Neural progenitor cell (in vitro differentiated cells): ENCODE measurements around the gene FKBP9. TPM values are rescaled to one million over a fixed set of nuclear protein-coding genes. Genes with fewer than 3 reads are reported as not detected.

Experiments used
- DNase-seq: peaks from one replicate; pipeline ENCODE4 v3.0.0-alpha.2; 2016; ENCODE audit warnings: low spot score
- H2AFZ ChIP-seq: fragments of 200-600 bp; sonication (generic); replicated peaks from 2 replicates; pipeline ENCODE4 v1.6.1; 2016; ENCODE audit warnings: antibody characterized with exemption
- H3F3A ChIP-seq: fragments of 200-600 bp; sonication (generic); 2 replicates; pipeline ENCODE4 v1.6.1; 2016; ENCODE audit warnings: antibody characterized with exemption, low read depth
- H3K27ac ChIP-seq: fragments of 200-600 bp; sonication (generic); 2 replicates; pipeline ENCODE4 v1.5.1; 2016; ENCODE audit warnings: mild to moderate bottlenecking
- H3K27me3 ChIP-seq: fragments of 200-600 bp; sonication (generic); 2 replicates; pipeline ENCODE4 v1.6.1; 2016; ENCODE audit warnings: mild to moderate bottlenecking, moderate library complexity
- H3K36me3 ChIP-seq: fragments of 200-600 bp; sonication (generic); 2 replicates; pipeline ENCODE4 v1.5.1; 2016
- H3K4me1 ChIP-seq: fragments of 200-600 bp; sonication (generic); 2 replicates; pipeline ENCODE4 v1.6.1; 2016; ENCODE audit warnings: mixed run types
- H3K4me2 ChIP-seq: fragments of 200-600 bp; sonication (generic); 2 replicates; pipeline ENCODE4 v1.6.1; 2016
- H3K4me3 ChIP-seq: fragments of 200-600 bp; sonication (generic); 2 replicates; pipeline ENCODE4 v1.5.1; 2016
- H3K79me2 ChIP-seq: fragments of 200-600 bp; sonication (generic); 2 replicates; pipeline ENCODE4 v1.6.1; 2016; ENCODE audit warnings: low read depth
- H3K9ac ChIP-seq: fragments of 200-600 bp; sonication (generic); 2 replicates; pipeline ENCODE4 v1.6.1; 2016
- H3K9me3 ChIP-seq: fragments of 200-600 bp; sonication (generic); 2 replicates; pipeline ENCODE4 v1.5.1; 2016; ENCODE audit warnings: low read depth
- H4K20me1 ChIP-seq: fragments of 200-600 bp; sonication (generic); 2 replicates; pipeline ENCODE4 v1.6.1; 2016; ENCODE audit warnings: low read depth
- H3K27ac Mint-ChIP-seq: 3 replicates; pipeline ENCODE4 v1.8.0; 2021; ENCODE audit warnings: mixed read lengths
- H3K27me3 Mint-ChIP-seq: 2 replicates; pipeline ENCODE4 v1.8.0; 2022; ENCODE audit warnings: low read depth, mild to moderate bottlenecking, inconsistent platforms, moderate library complexity, mixed read lengths; ENCODE audit not compliant: insufficient read depth
- H3K36me3 Mint-ChIP-seq: 3 replicates; pipeline ENCODE4 v1.8.0; 2021; ENCODE audit warnings: mixed read lengths
- H3K4me1 Mint-ChIP-seq: 3 replicates; pipeline ENCODE4 v1.8.0; 2021; ENCODE audit warnings: mixed read lengths
- H3K4me3 Mint-ChIP-seq: 3 replicates; pipeline ENCODE4 v1.8.0; 2021; ENCODE audit warnings: mild to moderate bottlenecking, moderate library complexity, mixed read lengths
- H3K9me3 Mint-ChIP-seq: 3 replicates; pipeline ENCODE4 v1.8.0; 2020; ENCODE audit warnings: mixed read lengths
- CTCF ChIP-seq: fragments of 200-600 bp; sonication (generic); IDR thresholded peaks from 2 replicates; pipeline ENCODE4 v1.5.1; 2017; ENCODE audit warnings: antibody characterized with exemption, mild to moderate bottlenecking
- EZH2 ChIP-seq: fragments of 200-600 bp; sonication (generic); IDR thresholded peaks from 2 replicates; pipeline ENCODE4 v1.6.1; 2017; ENCODE audit warnings: antibody characterized with exemption, mild to moderate bottlenecking, moderate library complexity
- EZH2phosphoT487 ChIP-seq: fragments of 200-600 bp; sonication (generic); IDR thresholded peaks from 2 replicates; pipeline ENCODE4 v1.6.1; 2017; ENCODE audit warnings: antibody characterized with exemption
- small RNA-seq: library from RNA; depleted of rRNA; stranded (forward); fragments of <200 nt; gene quantifications from one replicate; pipeline ENCODE3, GENCODE V24; 2015
- total RNA-seq: library from RNA; depleted of rRNA; stranded (reverse); fragments of >200 nt; gene quantifications from 2 replicates; pipeline ENCODE4 v1.2.3, GENCODE V29; 2015; ENCODE audit warnings: low replicate concordance

Gene FKBP9
- total RNA-seq, 1 donor from 2014 or later: 24.4 TPM

GRCh38 chr7:33053721-33054120 lies 96.5 kb downstream of the FKBP9 start:
- TF ChIP-seq CTCF (no peak), EZH2 (no peak), EZH2phosphoT487 (no peak)
- H3K4me1 Mint-ChIP-seq: peaks cover 3% of the 10 kb centered on the region
- H3K36me3 Mint-ChIP-seq: peaks cover 19% of the 10 kb centered on the region
- H3K4me3 Mint-ChIP-seq: no peak overlapping the region
- H3K27ac Mint-ChIP-seq: no peak overlapping the region
- H3K9ac ChIP-seq: no peak overlapping the region
- no peak for DNase-seq
- H3K36me3 ChIP-seq: no peaks in the 10 kb centered on the region
- H4K20me1 ChIP-seq: peaks cover 49% of the 10 kb centered on the region
- no peak overlapping the region for H2AFZ ChIP-seq
- H3K9me3 ChIP-seq: no peaks in the 10 kb centered on the region
- no peaks in the 10 kb centered on the region for H3K4me1 ChIP-seq
- H3K27me3 ChIP-seq: no peaks in the 10 kb centered on the region
- H3K9me3 Mint-ChIP-seq: peaks cover 6% of the 10 kb centered on the region
- no peak overlapping the region for H3K4me2 ChIP-seq
- peaks cover 3% of the 10 kb centered on the region for H3F3A ChIP-seq
- peaks cover 2% of the 10 kb centered on the region for H3K27me3 Mint-ChIP-seq
- H3K4me3 ChIP-seq: no peak overlapping the region
- H3K79me2 ChIP-seq: peaks cover 99% of the 10 kb centered on the region
- no peak overlapping the region for H3K27ac ChIP-seq

- H3K9ac ChIP-seq: no peak overlapping the region
- H3K4me3 ChIP-seq: no peak overlapping the region
- no peaks in the 10 kb centered on the region for H3K4me1 ChIP-seq
- H3K9me3 ChIP-seq: no peaks in the 10 kb centered on the region
- H3K36me3 ChIP-seq: no peaks in the 10 kb centered on the region
- Mint-ChIP-seq H3K27ac (no peak overlapping the region), H3K4me1 (peaks cover 3% of the 10 kb centered on the region), H3K36me3 (peaks cover 25% of the 10 kb centered on the region), H3K27me3 (peaks cover 2% of the 10 kb centered on the region), H3K9me3 (peaks cover 6% of the 10 kb centered on the region), H3K4me3 (no peak overlapping the region)
- TF ChIP-seq EZH2phosphoT487 (no peak), EZH2 (no peak), CTCF (no peak)
- peaks cover 3% of the 10 kb centered on the region for H3F3A ChIP-seq
- H3K4me2 ChIP-seq: no peak overlapping the region
- H3K79me2 ChIP-seq: peaks cover 99% of the 10 kb centered on the region
- H2AFZ ChIP-seq: no peak overlapping the region
- peaks cover 52% of the 10 kb centered on the region for H4K20me1 ChIP-seq
- no peak for DNase-seq
- no peaks in the 10 kb centered on the region for H3K27me3 ChIP-seq
- H3K27ac ChIP-seq: no peak overlapping the region
These were observed 97.2 kb downstream of the FKBP9 start for GRCh38 chr7:33054261-33054964.

- no peaks in the 10 kb centered on the region for H3K36me3 ChIP-seq
- H3K4me2 ChIP-seq: no peak overlapping the region
- H3K79me2 ChIP-seq: peaks cover 100% of the 10 kb centered on the region
These were observed 97.9 kb downstream of the FKBP9 start for GRCh38 chr7:33055158-33055557.

More at GRCh38 chr7:33055158-33055557, 97.9 kb downstream of the FKBP9 start:
- H2AFZ ChIP-seq: no peak overlapping the region
- Mint-ChIP-seq H3K4me1 (peaks cover 3% of the 10 kb centered on the region), H3K27ac (no peak overlapping the region), H3K36me3 (peaks cover 30% of the 10 kb centered on the region), H3K27me3 (peaks cover 2% of the 10 kb centered on the region), H3K9me3 (peaks cover 9% of the 10 kb centered on the region), H3K4me3 (no peak overlapping the region)
- no peak overlapping the region for H3K27ac ChIP-seq
- no peak overlapping the region for H3K4me3 ChIP-seq
- no peak for DNase-seq
- TF ChIP-seq EZH2phosphoT487: no peak
- TF ChIP-seq EZH2: no peak
- no peak for TF ChIP-seq CTCF
- H3K9me3 ChIP-seq: no peaks in the 10 kb centered on the region
- H3K27me3 ChIP-seq: no peaks in the 10 kb centered on the region
- H4K20me1 ChIP-seq: peaks cover 54% of the 10 kb centered on the region
- no peaks in the 10 kb centered on the region for H3K4me1 ChIP-seq
- no peak overlapping the region for H3K9ac ChIP-seq
- H3F3A ChIP-seq: peaks cover 3% of the 10 kb centered on the region

Small RNA genes within 50 kb of the gene (small RNA-seq; reads per million reads assigned to genes)
- gene AC083863.1 (not detected), gene RN7SL505P (not detected), gene RNU6-388P (not detected), gene RPS29P14 (not detected)

Other genes with a start within 250 kb of the FKBP9 start
- gene KBTBD2, start 65.7 kb upstream of the FKBP9 start, total RNA-seq: 31.2 and 45.5 TPM in 2 replicates
- gene NT5C3A, start 105.3 kb downstream of the FKBP9 start, total RNA-seq: 34.6 and 72.1 TPM in 2 replicates
- gene RP9, start 152.0 kb downstream of the FKBP9 start, total RNA-seq: 11.0 and 29.4 TPM in 2 replicates
- gene BBS9, start 172.1 kb downstream of the FKBP9 start, total RNA-seq: 40.3 and 52.3 TPM in 2 replicates